Naive thymus-derived CD4-positive, alpha-beta T cell (primary cell): ENCODE data around the gene RAMP1. TPM values are rescaled to one million over a fixed set of nuclear protein-coding genes. Genes with fewer than 3 reads are reported as not detected.

ENCODE experiments used
- ATAC-seq: fragments of 150-1000 bp; cut with Tn5 transposase; 2 replicates; pipeline ENCODE4 v1.10.0; 2021; ENCODE audit warnings: mild to moderate bottlenecking, moderate library complexity
- CTCF ChIA-PET: fragments of 350-600 bp; sonication (Branson Sonifier 250); formaldehyde crosslinking; loops from one replicate; lab custom pipeline; 2021; ENCODE audit warnings: antibody characterized with exemption; lab: Charles Lee
- POLR2A ChIA-PET: fragments of 350-600 bp; sonication (Branson Sonifier 250); formaldehyde crosslinking; loops from one replicate; lab custom pipeline; 2021; ENCODE audit warnings: antibody characterized with exemption, inconsistent platforms; lab: Charles Lee
- DNase-seq, 9 donors: peaks; one replicate each; pipeline versions ENCODE4 v3.0.0 to v3.0.0-alpha.2; 2020 to 2022; ENCODE audit warnings: mixed read lengths in 1 of 9
- H3K27ac ChIP-seq: one replicate; pipeline ENCODE4 v1.7.0; 2013; ENCODE audit warnings: mild to moderate bottlenecking, low read depth, low read length, moderate library complexity
- H3K27me3 ChIP-seq, 2 donors: one replicate each; pipeline ENCODE4 v1.7.0; 2013; ENCODE audit warnings: low read length in 2 of 2, mild to moderate bottlenecking in 2 of 2, moderate library complexity in 2 of 2; ENCODE audit not compliant: control insufficient read depth in 2 of 2, insufficient read depth in 2 of 2
- H3K36me3 ChIP-seq, 3 experiments: 1 replicate in 2 of 3; 2 replicates in 1 of 3; pipeline ENCODE4 v1.7.0; 2013; ENCODE audit warnings: low read length in 3 of 3, mild to moderate bottlenecking in 3 of 3, moderate library complexity in 1 of 3; ENCODE audit not compliant: insufficient read depth in 3 of 3, control insufficient read depth in 2 of 3
- H3K4me1 ChIP-seq, 2 donors: one replicate each; pipeline ENCODE4 v1.7.0; 2013; ENCODE audit warnings: low read length in 2 of 2, mild to moderate bottlenecking in 2 of 2, moderate library complexity in 1 of 2; ENCODE audit not compliant: control insufficient read depth in 2 of 2, insufficient read depth in 2 of 2
- H3K4me3 ChIP-seq: 2 replicates; pipeline ENCODE4 v1.7.0; 2013; ENCODE audit warnings: mild to moderate bottlenecking, low read length
- H3K9me3 ChIP-seq, 3 experiments: 1 replicate in 2 of 3; 2 replicates in 1 of 3; pipeline ENCODE4 v1.7.0; 2013; ENCODE audit warnings: low read length in 3 of 3; ENCODE audit not compliant: control insufficient read depth in 2 of 3
- H3K27ac Mint-ChIP-seq, 9 donors: one replicate each; pipeline ENCODE4 v1.8.0; 2020 to 2022; ENCODE audit warnings: mixed read lengths in 9 of 9, mild to moderate bottlenecking in 8 of 9, moderate library complexity in 5 of 9, inconsistent platforms in 2 of 9
- H3K27me3 Mint-ChIP-seq, 5 donors: one replicate each; pipeline ENCODE4 v1.8.0; 2021 to 2022; ENCODE audit warnings: mixed read lengths in 5 of 5, mild to moderate bottlenecking in 1 of 5
- H3K36me3 Mint-ChIP-seq, 5 donors: one replicate each; pipeline ENCODE4 v1.8.0; 2020 to 2022; ENCODE audit warnings: mixed read lengths in 5 of 5, mild to moderate bottlenecking in 3 of 5, inconsistent platforms in 1 of 5
- H3K4me1 Mint-ChIP-seq, 7 donors: one replicate each; pipeline ENCODE4 v1.8.0; 2020 to 2022; ENCODE audit warnings: mixed read lengths in 7 of 7, mild to moderate bottlenecking in 3 of 7, inconsistent platforms in 1 of 7
- H3K4me3 Mint-ChIP-seq, 10 donors: one replicate each; pipeline ENCODE4 v1.8.0; 2020 to 2022; ENCODE audit warnings: mild to moderate bottlenecking in 10 of 10, mixed read lengths in 10 of 10, moderate library complexity in 6 of 10, inconsistent platforms in 2 of 10
- H3K9me3 Mint-ChIP-seq, 11 donors: one replicate each; pipeline ENCODE4 v1.8.0; 2020 to 2022; ENCODE audit warnings: mixed read lengths in 11 of 11, mild to moderate bottlenecking in 4 of 11, inconsistent platforms in 1 of 11, moderate library complexity in 1 of 11
- intact Hi-C, 2 donors: fragments of 100-400 bp; cut with micrococcal nuclease; formaldehyde crosslinking; loops; one replicate each; pipeline ENCODE4 v1.15.1; 2023
- polyA plus RNA-seq, 2 donors: library from polyadenylated mRNA; unstranded; fragments of 300-500 nt; fragmentation: Illumina TruSeq; gene quantifications; one replicate each; pipeline ENCODE4 v1.2.3, GENCODE V29; 2021
- total RNA-seq, 6 experiments: library from RNA in 5 of 6; stranded (reverse) in 5 of 6; gene quantifications; 1 replicate in 5 of 6; 2 replicates in 1 of 6; pipeline ENCODE4 v1.2.3 and lab custom pipeline; 2021 to 2026

RAMP1 gene
- total and polyA plus RNA-seq, 7 experiments from 2014 or later, result 0.52 to 13.2 (median 0.95) TPM; not detected in 1

DNA sequence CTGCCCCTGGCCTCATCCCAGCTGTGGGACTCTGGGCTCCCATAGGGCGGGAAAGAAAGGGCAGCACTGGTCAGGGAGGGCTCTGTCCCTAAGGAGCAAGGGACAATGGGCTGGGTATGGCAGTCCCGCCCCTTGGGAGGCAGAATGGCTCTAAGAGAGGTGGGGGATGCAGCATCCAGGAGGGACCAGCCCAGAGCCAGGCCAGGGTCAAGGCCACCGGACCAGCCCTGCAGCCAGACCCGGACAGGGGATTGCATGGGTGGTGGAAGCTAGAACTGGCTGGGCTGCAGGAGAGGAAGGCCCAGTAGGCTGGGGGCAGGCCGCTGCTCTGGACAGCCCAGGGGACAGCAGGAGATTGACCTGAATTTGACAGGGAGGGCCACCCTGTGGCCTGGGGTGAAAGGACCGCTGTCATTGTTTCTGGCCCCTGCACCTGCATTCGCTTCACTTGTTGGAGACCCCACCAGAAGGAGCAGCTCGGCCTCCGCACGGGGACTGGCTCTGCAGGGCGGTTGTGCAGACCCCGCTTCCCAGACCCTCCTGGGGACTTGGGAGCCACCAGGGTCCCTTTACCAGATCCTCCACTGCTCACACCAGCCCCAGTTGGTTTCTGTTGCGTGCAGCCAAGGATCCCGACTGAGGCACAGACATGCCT lies 14.6 kb downstream of the RAMP1 start:
- Histone ChIP-seq H3K4me3 (no peak overlapping the region), H3K36me3 (no peaks in the 10 kb centered on the region), H3K4me1 (peaks cover 0 to 4% of the 10 kb centered on the region in 2 donors), H3K27ac (no peak overlapping the region), H3K27me3 (no peaks in the 10 kb centered on the region), H3K9me3 (no peaks in the 10 kb centered on the region)
- H3K27me3 Mint-ChIP-seq, result peaks cover 0 to 19% (median 13%) of the 10 kb centered on the region in 5 donors
- peaks cover 4 to 19% (median 14%) of the 10 kb centered on the region in 7 donors for H3K4me1 Mint-ChIP-seq
- no peaks in the 10 kb centered on the region for H3K9me3 Mint-ChIP-seq
- peaks cover 0 to 3% (median 0%) of the 10 kb centered on the region in 5 donors for H3K36me3 Mint-ChIP-seq
- intact Hi-C loops, result no loop called here
- POLR2A ChIA-PET, result interaction anchor here (1.0 kb wide), 1 partner anchor 328 kb away, joined by 3 read pairs; no protein-coding TSS in a partner anchor
- CTCF ChIA-PET, result no interaction called here
- no peak for DNase-seq
- H3K27ac Mint-ChIP-seq, result no peak overlapping the region
- ATAC-seq, result no peak
- H3K4me3 Mint-ChIP-seq, result peak overlapping the region in 7 of 10 donors; percentile 20 to 53 (median 28)

GRCh38 chr2:237874585-237875161 lies 15.2 kb downstream of the RAMP1 start:
- Histone ChIP-seq H3K27me3 (no peaks in the 10 kb centered on the region), H3K36me3 (no peaks in the 10 kb centered on the region), H3K4me3 (no peak overlapping the region), H3K4me1 (peaks cover 0 to 4% of the 10 kb centered on the region in 2 donors), H3K9me3 (no peaks in the 10 kb centered on the region), H3K27ac (no peak overlapping the region)
- DNase-seq (no peak), ATAC-seq (no peak)
- Mint-ChIP-seq H3K4me1 (peaks cover 0 to 12% (median 8%) of the 10 kb centered on the region in 7 donors), H3K36me3 (peaks cover 0 to 1% (median 0%) of the 10 kb centered on the region in 5 donors), H3K27me3 (peaks cover 0 to 15% (median 13%) of the 10 kb centered on the region in 5 donors), H3K27ac (no peak overlapping the region), H3K9me3 (no peaks in the 10 kb centered on the region), H3K4me3 (no peak overlapping the region)
- intact Hi-C loops, result no loop called here
- ChIA-PET POLR2A (interaction anchor here (1.0 kb wide), 1 partner anchor 328 kb away, joined by 3 read pairs; no protein-coding TSS in a partner anchor), CTCF (no interaction called here)

DNA sequence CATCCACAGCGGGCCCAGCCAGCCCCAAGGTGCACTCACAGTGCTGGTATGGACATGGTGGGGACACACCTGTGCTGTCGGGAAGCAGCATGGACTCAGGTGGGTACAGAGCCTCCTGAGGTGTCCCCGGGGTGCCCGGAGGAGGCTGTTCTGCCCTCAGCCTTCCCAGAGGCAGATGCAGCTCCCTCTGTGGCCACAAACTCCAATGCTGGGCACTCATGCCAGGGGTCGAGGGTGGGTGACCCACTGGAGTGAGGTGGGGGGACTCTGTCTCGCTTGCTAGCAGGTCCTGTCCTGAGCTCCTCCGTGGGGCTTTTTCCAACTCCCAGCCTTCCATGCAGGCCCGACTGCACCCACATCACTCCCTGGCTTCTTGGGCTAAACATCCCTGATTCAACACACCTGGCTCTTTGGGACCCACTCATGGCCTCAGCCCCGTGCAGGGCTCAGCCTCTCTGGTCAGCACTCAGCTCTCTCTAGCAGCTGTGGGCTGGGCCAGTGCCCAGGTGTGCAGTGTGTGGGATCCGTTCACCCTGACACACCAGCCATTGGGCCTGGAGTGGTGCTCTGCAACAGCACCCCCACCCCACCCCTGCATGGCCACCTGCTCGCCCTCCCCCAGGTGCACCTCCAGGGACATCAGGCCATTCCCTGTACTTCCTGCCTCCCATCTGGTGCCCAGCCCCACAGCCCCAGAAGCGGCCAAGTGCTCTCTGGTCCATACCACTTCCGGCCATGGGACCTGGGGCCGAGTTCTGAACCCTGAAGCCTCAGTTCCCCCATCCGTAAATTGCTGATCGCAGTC lies 16.0 kb downstream of the RAMP1 start:
- Mint-ChIP-seq H3K36me3 (peaks cover 0 to 1% (median 0%) of the 10 kb centered on the region in 5 donors), H3K4me1 (peaks cover 0 to 12% (median 8%) of the 10 kb centered on the region in 7 donors), H3K27ac (no peak overlapping the region), H3K27me3 (peaks cover 0 to 11% (median 9%) of the 10 kb centered on the region in 5 donors), H3K4me3 (peak overlapping the region in 1 of 10 donors; percentile 26), H3K9me3 (no peaks in the 10 kb centered on the region)
- no peaks in the 10 kb centered on the region for H3K36me3 ChIP-seq
- DNase-seq, result no peak
- POLR2A ChIA-PET, result no interaction called here
- no peaks in the 10 kb centered on the region for H3K9me3 ChIP-seq
- H3K27me3 ChIP-seq, result no peaks in the 10 kb centered on the region
- intact Hi-C loops, result no loop called here
- peaks cover 0 to 4% of the 10 kb centered on the region in 2 donors for H3K4me1 ChIP-seq
- H3K27ac ChIP-seq, result no peak overlapping the region
- ATAC-seq, result no peak
- CTCF ChIA-PET, result no interaction called here
- H3K4me3 ChIP-seq, result no peak overlapping the region

DNA sequence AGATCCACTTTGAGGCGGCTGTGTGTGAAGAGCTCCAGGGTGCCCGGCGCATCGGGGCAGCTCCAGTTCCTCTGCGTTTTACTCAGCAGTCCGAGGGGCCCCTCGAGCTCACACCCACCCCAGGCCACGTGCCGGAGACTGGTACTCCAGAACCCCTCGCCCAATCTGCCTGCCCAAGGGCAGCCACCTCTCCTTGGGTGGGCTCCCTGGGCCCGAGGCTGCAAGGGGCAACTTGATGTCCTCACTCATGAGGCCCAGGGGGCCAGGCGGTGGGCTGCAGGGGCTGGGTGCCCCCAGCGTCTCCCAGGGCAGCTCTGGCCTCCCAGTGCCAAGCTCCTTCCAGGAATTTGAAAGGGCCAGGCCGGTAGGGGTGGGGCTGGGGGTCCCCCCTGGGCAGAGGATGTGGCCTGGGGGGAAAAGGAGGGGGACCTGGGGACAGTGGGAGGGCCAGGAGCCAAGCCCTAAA lies 16.7 kb downstream of the RAMP1 start:
- H3K9me3 Mint-ChIP-seq, result no peaks in the 10 kb centered on the region
- H3K36me3 Mint-ChIP-seq, result peaks cover 0 to 1% (median 0%) of the 10 kb centered on the region in 5 donors
- H3K27me3 Mint-ChIP-seq, result peaks cover 0 to 8% (median 4%) of the 10 kb centered on the region in 5 donors
- peaks cover 0 to 4% of the 10 kb centered on the region in 2 donors for H3K4me1 ChIP-seq
- no peak overlapping the region for H3K27ac ChIP-seq
- H3K36me3 ChIP-seq, result no peaks in the 10 kb centered on the region
- intact Hi-C loops, result no loop called here
- H3K4me3 Mint-ChIP-seq, result no peak overlapping the region
- POLR2A ChIA-PET, result no interaction called here
- H3K4me1 Mint-ChIP-seq, result peaks cover 0 to 15% (median 8%) of the 10 kb centered on the region in 7 donors
- no peak overlapping the region for H3K27ac Mint-ChIP-seq
- CTCF ChIA-PET, result no interaction called here
- no peak for ATAC-seq
- DNase-seq, result no peak
- H3K4me3 ChIP-seq, result no peak overlapping the region
- H3K27me3 ChIP-seq, result no peaks in the 10 kb centered on the region
- no peaks in the 10 kb centered on the region for H3K9me3 ChIP-seq

DNA sequence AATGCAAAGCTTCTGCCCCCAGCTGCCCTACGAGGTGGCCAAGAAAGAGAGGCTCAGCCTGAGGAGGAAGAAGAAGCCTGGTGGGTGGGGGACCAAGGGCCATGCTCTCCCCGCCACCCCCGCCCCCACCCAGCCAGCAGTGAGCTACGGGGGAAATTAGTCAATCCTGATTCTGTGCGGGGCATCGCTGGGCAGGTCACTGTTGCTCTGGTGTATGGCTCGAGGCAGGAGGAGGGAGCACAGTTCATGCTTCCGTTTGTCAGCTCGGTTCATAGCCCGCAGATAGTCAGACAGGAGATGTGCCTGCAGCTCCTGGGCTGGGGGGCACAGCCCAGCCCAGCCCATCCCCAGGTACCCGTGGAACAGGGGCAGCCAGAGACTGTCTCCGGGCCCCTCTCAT lies 17.1 kb downstream of the RAMP1 start:
- intact Hi-C loops, result no loop called here
- Mint-ChIP-seq H3K9me3 (no peaks in the 10 kb centered on the region), H3K36me3 (peaks cover 0 to 1% (median 0%) of the 10 kb centered on the region in 5 donors), H3K4me3 (no peak overlapping the region), H3K27me3 (peaks cover 0 to 3% (median 2%) of the 10 kb centered on the region in 5 donors), H3K27ac (no peak overlapping the region), H3K4me1 (peaks cover 0 to 13% (median 8%) of the 10 kb centered on the region in 7 donors)
- Histone ChIP-seq H3K4me1 (peaks cover 0 to 4% of the 10 kb centered on the region in 2 donors), H3K36me3 (no peaks in the 10 kb centered on the region), H3K9me3 (no peaks in the 10 kb centered on the region), H3K27ac (no peak overlapping the region), H3K4me3 (no peak overlapping the region), H3K27me3 (no peaks in the 10 kb centered on the region)
- POLR2A ChIA-PET, result interaction anchor here (0.6 kb wide), 1 partner anchor 204 kb away, joined by 3 read pairs; no protein-coding TSS in a partner anchor
- DNase-seq (no peak), ATAC-seq (no peak)
- CTCF ChIA-PET, result no interaction called here

- Histone ChIP-seq H3K9me3 (no peaks in the 10 kb centered on the region), H3K4me3 (no peak overlapping the region), H3K27ac (no peak overlapping the region), H3K36me3 (no peaks in the 10 kb centered on the region), H3K27me3 (no peaks in the 10 kb centered on the region), H3K4me1 (peaks cover 0 to 4% of the 10 kb centered on the region in 2 donors)
- CTCF ChIA-PET, result no interaction called here
- no peak overlapping the region for H3K4me3 Mint-ChIP-seq
- no peak overlapping the region for H3K27ac Mint-ChIP-seq
- intact Hi-C loops, result no loop called here
- peaks cover 0 to under 1% (median 0%) of the 10 kb centered on the region in 5 donors for H3K36me3 Mint-ChIP-seq
- H3K4me1 Mint-ChIP-seq, result peaks cover 0 to 11% (median 8%) of the 10 kb centered on the region in 7 donors
- ATAC-seq, result no peak
- no peak for DNase-seq
- H3K9me3 Mint-ChIP-seq, result no peaks in the 10 kb centered on the region
- POLR2A ChIA-PET, result interaction anchor here (0.6 kb wide), 1 partner anchor 204 kb away, joined by 3 read pairs; no protein-coding TSS in a partner anchor
- H3K27me3 Mint-ChIP-seq, result no peaks in the 10 kb centered on the region
These were observed 17.6 kb downstream of the RAMP1 start for GRCh38 chr2:237876951-237877491.
